ENCODE data around the gene HSPB8. TPM values are rescaled to one million over a fixed set of nuclear protein-coding genes. Genes with fewer than 3 reads are reported as not detected.

Gene HSPB8
- polyA plus RNA-seq, 2 of the 4 experiments (the other 2 are of a cell fraction), result 7.8 to 9.6 TPM

DNA sequence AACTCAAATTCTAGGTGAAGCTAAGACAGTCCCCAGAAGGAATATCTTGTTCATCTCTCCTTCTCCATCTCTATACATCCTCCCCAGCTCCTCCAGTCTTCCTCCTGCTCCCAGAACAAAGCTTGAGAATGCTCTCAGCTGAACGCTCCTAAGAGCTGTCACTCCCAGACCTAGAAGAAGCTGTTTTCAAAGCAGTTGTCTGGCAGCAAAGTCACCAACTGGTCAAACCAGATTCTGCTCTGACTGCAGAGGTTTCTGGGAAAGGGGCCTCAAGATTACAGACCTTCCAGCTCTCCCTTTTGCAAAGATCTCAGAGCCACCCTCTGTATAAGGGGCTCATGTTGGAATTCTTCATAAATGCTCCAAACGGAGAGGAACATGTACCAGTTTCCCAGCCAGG lies 9.6 kb upstream of the HSPB8 start:
- 50% methylated on average over 2 of the region's 2 CpGs for WGBS (ENCODE audit: missing lambda C conversion rate)

DNA sequence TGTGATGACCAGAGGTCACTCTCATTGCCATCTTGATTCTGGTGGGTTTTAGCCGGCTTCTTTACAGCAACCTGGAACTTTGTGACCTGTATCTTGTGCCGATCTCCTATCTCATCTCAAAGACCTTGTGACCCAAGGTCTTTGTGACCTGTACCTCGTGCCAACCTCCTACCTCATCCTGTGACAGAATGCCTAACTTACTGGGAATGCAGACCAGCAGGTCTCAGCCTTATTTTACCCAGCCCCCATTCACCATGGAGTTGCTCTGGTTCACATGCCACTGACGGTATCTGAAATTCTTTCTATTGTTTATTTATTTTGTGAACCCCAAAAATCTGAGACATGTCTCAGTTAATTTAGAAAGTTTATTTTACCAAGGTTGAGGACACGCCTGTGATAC lies 7.4 kb upstream of the HSPB8 start:
- TF ChIP-seq ESRRA (IDR thresholded peaks at IDR 0.05; ENCODE audit: borderline replicate concordance, low read length) (no peak), MAFK (IDR thresholded peaks at IDR 0.05; ENCODE audit: partially characterized antibody) (no peak), TFCP2L1 (CRISPR knock-in tag; IDR thresholded peaks at IDR 0.05) (no peak), KDM5A (IDR thresholded peaks at IDR 0.05) (no peak)
- TF ChIP-seq, protein P1, sequence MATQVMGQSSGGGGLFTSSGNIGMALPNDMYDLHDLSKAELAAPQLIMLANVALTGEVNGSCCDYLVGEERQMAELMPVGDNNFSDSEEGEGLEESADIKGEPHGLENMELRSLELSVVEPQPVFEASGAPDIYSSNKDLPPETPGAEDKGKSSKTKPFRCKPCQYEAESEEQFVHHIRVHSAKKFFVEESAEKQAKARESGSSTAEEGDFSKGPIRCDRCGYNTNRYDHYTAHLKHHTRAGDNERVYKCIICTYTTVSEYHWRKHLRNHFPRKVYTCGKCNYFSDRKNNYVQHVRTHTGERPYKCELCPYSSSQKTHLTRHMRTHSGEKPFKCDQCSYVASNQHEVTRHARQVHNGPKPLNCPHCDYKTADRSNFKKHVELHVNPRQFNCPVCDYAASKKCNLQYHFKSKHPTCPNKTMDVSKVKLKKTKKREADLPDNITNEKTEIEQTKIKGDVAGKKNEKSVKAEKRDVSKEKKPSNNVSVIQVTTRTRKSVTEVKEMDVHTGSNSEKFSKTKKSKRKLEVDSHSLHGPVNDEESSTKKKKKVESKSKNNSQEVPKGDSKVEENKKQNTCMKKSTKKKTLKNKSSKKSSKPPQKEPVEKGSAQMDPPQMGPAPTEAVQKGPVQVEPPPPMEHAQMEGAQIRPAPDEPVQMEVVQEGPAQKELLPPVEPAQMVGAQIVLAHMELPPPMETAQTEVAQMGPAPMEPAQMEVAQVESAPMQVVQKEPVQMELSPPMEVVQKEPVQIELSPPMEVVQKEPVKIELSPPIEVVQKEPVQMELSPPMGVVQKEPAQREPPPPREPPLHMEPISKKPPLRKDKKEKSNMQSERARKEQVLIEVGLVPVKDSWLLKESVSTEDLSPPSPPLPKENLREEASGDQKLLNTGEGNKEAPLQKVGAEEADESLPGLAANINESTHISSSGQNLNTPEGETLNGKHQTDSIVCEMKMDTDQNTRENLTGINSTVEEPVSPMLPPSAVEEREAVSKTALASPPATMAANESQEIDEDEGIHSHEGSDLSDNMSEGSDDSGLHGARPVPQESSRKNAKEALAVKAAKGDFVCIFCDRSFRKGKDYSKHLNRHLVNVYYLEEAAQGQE (IDR thresholded peaks at IDR 0.05), result no peak
- Histone ChIP-seq H3K4me1 (peaks cover 6% of the 10 kb centered on the region), H3K4me3 (no peak overlapping the region), H3K27ac (no peak overlapping the region), H3K9me3 (no peaks in the 10 kb centered on the region), H3K4me2 (no peak overlapping the region)
- DNase-seq (ENCODE audit: low read depth in 1 of 2, low spot score in 1 of 2) (no peak), ATAC-seq (no peak), FAIRE-seq (no peak)
- POLR2A ChIA-PET, result no interaction called here
- WGBS (ENCODE audit: missing lambda C conversion rate), result 34% methylated on average over 5 of the region's 5 CpGs
- CTCF ChIA-PET, result interaction anchor here (0.8 kb wide), 1 partner anchor 18 kb away, joined by 3 read pairs; no protein-coding TSS in a partner anchor

More for the DNA sequence above, 9.6 kb upstream of the HSPB8 start:
- CTCF ChIA-PET, result no interaction called here
- Histone ChIP-seq H3K4me3 (no peak overlapping the region), H3K27ac (no peak overlapping the region), H3K9me3 (no peaks in the 10 kb centered on the region), H3K4me2 (no peak overlapping the region), H3K4me1 (no peaks in the 10 kb centered on the region)
- FAIRE-seq, result no peak
- DNase-seq (ENCODE audit: low read depth in 1 of 2, low spot score in 1 of 2), result no peak
- POLR2A ChIA-PET, result no interaction called here
- ATAC-seq, result no peak
- TF ChIP-seq ESRRA (IDR thresholded peaks at IDR 0.05; ENCODE audit: borderline replicate concordance, low read length), result no peak
- TF ChIP-seq CBX2 (IDR thresholded peaks at IDR 0.05; ENCODE audit: borderline replicate concordance, low read depth), result no peak
- no peak for TF ChIP-seq ZC3H11A (IDR thresholded peaks at IDR 0.05)
- TF ChIP-seq, protein P2, sequence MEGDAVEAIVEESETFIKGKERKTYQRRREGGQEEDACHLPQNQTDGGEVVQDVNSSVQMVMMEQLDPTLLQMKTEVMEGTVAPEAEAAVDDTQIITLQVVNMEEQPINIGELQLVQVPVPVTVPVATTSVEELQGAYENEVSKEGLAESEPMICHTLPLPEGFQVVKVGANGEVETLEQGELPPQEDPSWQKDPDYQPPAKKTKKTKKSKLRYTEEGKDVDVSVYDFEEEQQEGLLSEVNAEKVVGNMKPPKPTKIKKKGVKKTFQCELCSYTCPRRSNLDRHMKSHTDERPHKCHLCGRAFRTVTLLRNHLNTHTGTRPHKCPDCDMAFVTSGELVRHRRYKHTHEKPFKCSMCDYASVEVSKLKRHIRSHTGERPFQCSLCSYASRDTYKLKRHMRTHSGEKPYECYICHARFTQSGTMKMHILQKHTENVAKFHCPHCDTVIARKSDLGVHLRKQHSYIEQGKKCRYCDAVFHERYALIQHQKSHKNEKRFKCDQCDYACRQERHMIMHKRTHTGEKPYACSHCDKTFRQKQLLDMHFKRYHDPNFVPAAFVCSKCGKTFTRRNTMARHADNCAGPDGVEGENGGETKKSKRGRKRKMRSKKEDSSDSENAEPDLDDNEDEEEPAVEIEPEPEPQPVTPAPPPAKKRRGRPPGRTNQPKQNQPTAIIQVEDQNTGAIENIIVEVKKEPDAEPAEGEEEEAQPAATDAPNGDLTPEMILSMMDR (IDR thresholded peaks at IDR 0.05), result no peak
- TF ChIP-seq EHMT2 (IDR thresholded peaks at IDR 0.05; ENCODE audit: low read depth), result no peak
- TF ChIP-seq HDAC2 (IDR thresholded peaks at IDR 0.05), result no peak
- no peak for TF ChIP-seq JUNB (IDR thresholded peaks at IDR 0.05)
- TF ChIP-seq, protein P3, sequence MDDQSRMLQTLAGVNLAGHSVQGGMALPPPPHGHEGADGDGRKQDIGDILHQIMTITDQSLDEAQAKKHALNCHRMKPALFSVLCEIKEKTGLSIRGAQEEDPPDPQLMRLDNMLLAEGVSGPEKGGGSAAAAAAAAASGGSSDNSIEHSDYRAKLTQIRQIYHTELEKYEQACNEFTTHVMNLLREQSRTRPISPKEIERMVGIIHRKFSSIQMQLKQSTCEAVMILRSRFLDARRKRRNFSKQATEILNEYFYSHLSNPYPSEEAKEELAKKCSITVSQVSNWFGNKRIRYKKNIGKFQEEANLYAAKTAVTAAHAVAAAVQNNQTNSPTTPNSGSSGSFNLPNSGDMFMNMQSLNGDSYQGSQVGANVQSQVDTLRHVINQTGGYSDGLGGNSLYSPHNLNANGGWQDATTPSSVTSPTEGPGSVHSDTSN (IDR thresholded peaks at IDR 0.05), result no peak
- no peak for TF ChIP-seq RARB (CRISPR knock-in tag; IDR thresholded peaks at IDR 0.05)
- no peak for TF ChIP-seq NPAS2 (CRISPR knock-in tag; IDR thresholded peaks at IDR 0.05; ENCODE audit: borderline replicate concordance)
- no peak for TF ChIP-seq MAZ (IDR thresholded peaks at IDR 0.05; ENCODE audit: borderline replicate concordance, low read depth, low read length)
- TF ChIP-seq FOXS1 (CRISPR knock-in tag; IDR thresholded peaks at IDR 0.05), result no peak
- no peak for TF ChIP-seq POLR2AphosphoS2 (conservative IDR thresholded peaks at IDR 0.05; ENCODE audit: low read length)
- TF ChIP-seq, protein P4, sequence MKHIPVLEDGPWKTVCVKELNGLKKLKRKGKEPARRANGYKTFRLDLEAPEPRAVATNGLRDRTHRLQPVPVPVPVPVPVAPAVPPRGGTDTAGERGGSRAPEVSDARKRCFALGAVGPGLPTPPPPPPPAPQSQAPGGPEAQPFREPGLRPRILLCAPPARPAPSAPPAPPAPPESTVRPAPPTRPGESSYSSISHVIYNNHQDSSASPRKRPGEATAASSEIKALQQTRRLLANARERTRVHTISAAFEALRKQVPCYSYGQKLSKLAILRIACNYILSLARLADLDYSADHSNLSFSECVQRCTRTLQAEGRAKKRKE (CRISPR knock-in tag; IDR thresholded peaks at IDR 0.05; ENCODE audit: low read depth), result no peak

Data from A549 (cell line).